Measurements from ENCODE around the gene GBP2.

The GBP2 gene

GRCh38 chr1:89060091-89060490, 65.8 kb downstream of the GBP2 start:
- no peak for DNase-seq
